Measurements from ENCODE around the gene ZNF844. TPM values are rescaled to one million over a fixed set of nuclear protein-coding genes. Genes with fewer than 3 reads are reported as not detected.
"Not testable (repeated sequence)": the region's sequence is repeated elsewhere in the genome, so short reads cannot be mapped to it uniquely, and the experiment has no call there.

ZNF844 gene
- total RNA-seq, 4 donors from 2014 or later: 11.5 to 18.1 (median 12.3) TPM

DNA sequence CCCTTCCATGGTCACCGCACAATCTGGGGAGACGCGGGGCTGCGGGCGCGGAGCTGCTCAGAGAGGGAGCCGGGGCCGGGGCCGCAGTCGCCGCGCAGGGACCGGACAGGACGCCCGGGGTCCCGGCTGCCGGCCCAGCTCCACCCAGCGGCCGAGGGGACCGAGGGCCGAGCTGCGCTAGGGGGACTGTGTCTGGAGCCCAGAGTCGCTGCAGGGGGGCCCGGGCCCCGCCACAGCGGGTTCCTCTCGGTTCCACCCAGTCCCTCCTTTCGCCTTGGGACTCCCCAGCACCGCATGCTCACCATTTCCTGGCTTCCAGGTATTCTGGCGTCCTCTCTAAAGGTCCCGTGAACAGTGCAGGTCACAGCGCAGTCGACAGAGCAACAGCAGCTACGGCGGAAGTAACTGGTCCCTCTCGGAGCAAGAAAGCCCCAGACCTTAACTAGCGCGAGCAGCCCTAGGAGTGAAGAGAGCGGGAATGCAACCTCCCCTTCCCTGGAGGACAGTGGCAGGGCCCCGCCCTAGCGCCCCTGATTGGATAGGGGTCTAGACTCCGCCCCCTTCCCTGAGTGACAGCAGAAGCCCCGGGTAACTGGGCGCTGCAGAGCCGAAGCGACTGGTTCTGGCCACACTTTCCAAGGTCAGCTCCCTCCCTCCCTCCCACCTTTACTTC lies 11.9 kb upstream of the ZNF844 start, which contains the start of gene ZNF878:
Gene ZNF878 (minus strand): TSS at position 465 of the 673 bp plus-strand sequence. CDS start 160 bp downstream, at position 305.
- Histone ChIP-seq H3K36me3 (no peaks in the 10 kb centered on the region), H3K9me3 (no peaks in the 10 kb centered on the region), H3K4me1 (peaks cover 15% of the 10 kb centered on the region), H3K27ac (peak within 1 kb of the TSS; percentile 38), H3K4me3 (peak within 1 kb of the TSS; percentile 70), H3K27me3 (no peaks in the 10 kb centered on the region)
- TF ChIP-seq POLR2A (IDR thresholded peaks at IDR 0.05) (peak; percentile 52 to 71), POLR2AphosphoS5 (IDR thresholded peaks at IDR 0.05) (peak in 1 of 3 donors; percentile 35), EP300 (IDR thresholded peaks at IDR 0.05) (no peak)
- TF ChIP-seq, protein P1, sequence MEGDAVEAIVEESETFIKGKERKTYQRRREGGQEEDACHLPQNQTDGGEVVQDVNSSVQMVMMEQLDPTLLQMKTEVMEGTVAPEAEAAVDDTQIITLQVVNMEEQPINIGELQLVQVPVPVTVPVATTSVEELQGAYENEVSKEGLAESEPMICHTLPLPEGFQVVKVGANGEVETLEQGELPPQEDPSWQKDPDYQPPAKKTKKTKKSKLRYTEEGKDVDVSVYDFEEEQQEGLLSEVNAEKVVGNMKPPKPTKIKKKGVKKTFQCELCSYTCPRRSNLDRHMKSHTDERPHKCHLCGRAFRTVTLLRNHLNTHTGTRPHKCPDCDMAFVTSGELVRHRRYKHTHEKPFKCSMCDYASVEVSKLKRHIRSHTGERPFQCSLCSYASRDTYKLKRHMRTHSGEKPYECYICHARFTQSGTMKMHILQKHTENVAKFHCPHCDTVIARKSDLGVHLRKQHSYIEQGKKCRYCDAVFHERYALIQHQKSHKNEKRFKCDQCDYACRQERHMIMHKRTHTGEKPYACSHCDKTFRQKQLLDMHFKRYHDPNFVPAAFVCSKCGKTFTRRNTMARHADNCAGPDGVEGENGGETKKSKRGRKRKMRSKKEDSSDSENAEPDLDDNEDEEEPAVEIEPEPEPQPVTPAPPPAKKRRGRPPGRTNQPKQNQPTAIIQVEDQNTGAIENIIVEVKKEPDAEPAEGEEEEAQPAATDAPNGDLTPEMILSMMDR (IDR thresholded peaks at IDR 0.05): no peak
- 2% methylated on average over 11 of the region's 46 CpGs for WGBS
- peak; percentile 92 to 95 for DNase-seq (ENCODE audit: low spot score in 2 of 2)

DNA sequence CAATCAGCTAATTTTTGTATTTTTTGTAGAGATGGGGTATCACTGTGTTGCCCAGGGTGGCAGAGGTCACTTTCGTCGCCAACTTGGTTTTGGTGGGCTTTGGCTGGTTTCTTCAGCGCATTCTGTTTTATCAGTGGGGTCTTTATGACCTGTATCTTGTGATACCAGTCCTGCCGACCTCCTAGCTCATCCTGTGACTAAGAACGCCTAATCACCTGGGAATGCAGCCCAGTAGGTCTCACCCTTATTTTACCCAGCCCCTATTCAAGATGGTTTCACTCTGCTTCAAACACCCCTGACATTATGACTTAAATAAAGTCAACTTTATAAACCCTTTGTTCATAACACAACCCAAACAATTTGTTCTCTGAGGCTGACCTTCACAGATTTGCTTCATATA lies 8.7 kb upstream of the ZNF844 start:
- H3K4me3 ChIP-seq: no peak overlapping the region
- TF ChIP-seq POLR2A (IDR thresholded peaks at IDR 0.05) (no peak), EP300 (IDR thresholded peaks at IDR 0.05) (no peak), POLR2AphosphoS5 (IDR thresholded peaks at IDR 0.05) (no peak)
- TF ChIP-seq, protein P1 (IDR thresholded peaks at IDR 0.05): no peak
- H3K36me3 ChIP-seq: no peaks in the 10 kb centered on the region
- H3K4me1 ChIP-seq: peaks cover 21% of the 10 kb centered on the region
- H3K27me3 ChIP-seq: no peaks in the 10 kb centered on the region
- WGBS: 77% methylated on average over 5 of the region's 5 CpGs
- no peak overlapping the region for H3K27ac ChIP-seq
- DNase-seq (ENCODE audit: low spot score in 2 of 2): no peak
- H3K9me3 ChIP-seq: no peaks in the 10 kb centered on the region

DNA sequence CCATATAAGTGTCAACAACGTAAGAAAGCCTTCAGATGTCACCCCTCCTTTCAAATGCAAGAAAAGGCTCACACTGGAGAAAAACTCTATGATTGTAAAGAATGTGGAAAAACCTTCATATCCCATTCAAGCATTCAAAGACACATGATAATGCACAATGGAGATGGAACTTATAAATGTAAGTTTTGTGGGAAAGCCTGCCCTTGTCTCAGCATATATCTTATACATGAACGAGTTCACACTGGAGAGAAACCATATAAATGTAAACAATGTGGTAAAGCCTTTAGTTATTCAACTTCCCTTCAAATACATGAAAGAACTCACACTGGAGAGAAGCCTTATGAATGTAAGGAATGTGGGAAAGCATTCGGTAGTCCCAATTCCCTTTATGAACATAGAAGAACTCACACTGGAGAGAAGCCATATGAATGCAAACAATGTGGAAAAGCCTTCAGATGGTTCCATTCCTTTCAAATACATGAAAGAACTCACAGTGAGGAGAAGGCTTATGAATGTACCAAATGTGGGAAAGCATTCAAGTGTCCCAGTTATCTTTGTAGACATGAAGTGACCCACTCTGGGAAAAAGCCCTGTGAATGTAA lies 11.1 kb downstream of the ZNF844 start:
- Histone ChIP-seq H3K27me3 (no peaks in the 10 kb centered on the region), H3K4me3 (no peak overlapping the region), H3K27ac (no peak overlapping the region), H3K36me3 (peaks cover 49% of the 10 kb centered on the region), H3K9me3 (peaks cover 88% of the 10 kb centered on the region), H3K4me1 (no peaks in the 10 kb centered on the region)
- DNase-seq (ENCODE audit: low spot score in 2 of 2): no peak
- TF ChIP-seq POLR2AphosphoS5 (IDR thresholded peaks at IDR 0.05): no peak
- TF ChIP-seq, protein P1 (IDR thresholded peaks at IDR 0.05): no peak
- TF ChIP-seq POLR2A (IDR thresholded peaks at IDR 0.05): no peak
- no peak for TF ChIP-seq EP300 (IDR thresholded peaks at IDR 0.05)
- 90% methylated on average over 3 of the region's 3 CpGs for WGBS

DNA sequence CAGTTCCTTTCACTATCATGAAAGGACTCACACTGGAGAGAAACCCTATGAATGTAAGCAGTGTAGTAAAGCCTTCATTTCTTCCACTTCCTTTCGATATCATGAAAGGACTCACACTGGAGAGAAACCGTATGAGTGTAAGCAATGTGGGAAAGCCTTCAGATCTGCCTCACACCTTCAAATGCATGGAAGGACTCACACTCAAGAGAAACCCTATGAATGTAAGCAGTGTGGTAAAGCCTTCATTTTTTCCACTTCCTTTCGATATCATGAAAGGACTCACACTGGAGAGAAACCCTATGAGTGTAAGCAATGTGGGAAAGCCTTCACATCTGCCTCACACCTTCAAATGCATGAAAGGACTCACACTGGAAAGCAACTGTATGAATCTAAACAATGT lies 11.8 kb downstream of the ZNF844 start:
- not testable (repeated sequence) for H3K4me1 ChIP-seq; H3K4me3 ChIP-seq; H3K27me3 ChIP-seq; H3K27ac ChIP-seq; DNase-seq (ENCODE audit: low spot score in 2 of 2)
- Histone ChIP-seq H3K9me3 (peaks cover 82% of the 10 kb centered on the region), H3K36me3 (peaks cover 49% of the 10 kb centered on the region)
- 98% methylated on average over 3 of the region's 3 CpGs for WGBS

DNA sequence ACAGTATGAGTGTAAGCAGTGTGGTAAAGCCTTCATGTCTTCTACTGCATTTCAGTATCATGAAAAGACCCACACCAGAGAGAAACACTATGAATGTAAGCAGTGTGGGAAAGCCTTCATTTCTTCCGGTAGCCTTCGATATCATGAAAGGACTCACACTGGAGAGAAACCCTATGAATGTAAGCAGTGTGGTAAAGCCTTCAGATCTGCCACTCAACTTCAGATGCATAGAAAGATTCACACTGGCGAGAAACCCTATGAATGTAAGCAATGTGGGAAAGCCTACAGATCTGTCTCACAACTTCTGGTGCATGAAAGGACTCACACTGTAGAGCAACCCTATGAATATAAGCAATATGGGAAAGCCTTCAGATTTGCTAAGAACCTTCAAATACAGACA lies 12.8 kb downstream of the ZNF844 start:
- H3K27me3 ChIP-seq: no peaks in the 10 kb centered on the region
- TF ChIP-seq EP300 (IDR thresholded peaks at IDR 0.05) (no peak), POLR2AphosphoS5 (IDR thresholded peaks at IDR 0.05) (no peak), POLR2A (IDR thresholded peaks at IDR 0.05) (no peak)
- TF ChIP-seq, protein P1 (IDR thresholded peaks at IDR 0.05): no peak
- H3K4me1 ChIP-seq: no peaks in the 10 kb centered on the region
- WGBS: 100% methylated on average over 3 of the region's 3 CpGs
- no peak for DNase-seq (ENCODE audit: low spot score in 2 of 2)
- H3K4me3 ChIP-seq: no peak overlapping the region
- no peak overlapping the region for H3K27ac ChIP-seq
- H3K9me3 ChIP-seq: peaks cover 74% of the 10 kb centered on the region
- peaks cover 46% of the 10 kb centered on the region for H3K36me3 ChIP-seq

DNA sequence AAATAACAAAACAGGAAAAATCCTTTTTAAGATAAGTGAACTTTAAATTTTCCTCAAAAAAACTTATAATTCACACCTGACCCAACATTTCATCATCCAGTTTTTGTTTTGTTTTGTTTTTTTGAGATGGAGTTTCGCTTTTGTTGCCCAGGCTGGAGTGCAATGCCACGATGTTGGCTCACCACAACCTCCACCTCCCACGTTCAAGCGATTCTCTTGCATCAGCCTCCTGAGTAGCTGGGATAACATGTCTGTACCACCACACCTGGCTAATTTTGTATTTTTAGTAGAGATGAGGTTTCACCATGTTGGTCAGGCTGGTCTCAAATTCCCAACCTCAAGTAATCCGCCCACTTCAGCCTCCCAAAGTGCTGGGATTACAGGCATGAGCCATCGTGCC lies 18.8 kb downstream of the ZNF844 start:
- not testable (repeated sequence) for H3K4me3 ChIP-seq; H3K4me1 ChIP-seq; DNase-seq (ENCODE audit: low spot score in 2 of 2); H3K27ac ChIP-seq; H3K27me3 ChIP-seq; H3K36me3 ChIP-seq
- peaks cover 16% of the 10 kb centered on the region for H3K9me3 ChIP-seq
- 90% methylated on average over 6 of the region's 6 CpGs for WGBS
